Measurements from ENCODE around the gene DUT. TPM values are rescaled to one million over a fixed set of nuclear protein-coding genes. Genes with fewer than 3 reads are reported as not detected.
"Not testable (repeated sequence)": the region's sequence is repeated elsewhere in the genome, so short reads cannot be mapped to it uniquely, and the experiment has no call there.

Gene DUT
- total RNA-seq, 1 experiment from 2014 or later = 224 TPM

DNA sequence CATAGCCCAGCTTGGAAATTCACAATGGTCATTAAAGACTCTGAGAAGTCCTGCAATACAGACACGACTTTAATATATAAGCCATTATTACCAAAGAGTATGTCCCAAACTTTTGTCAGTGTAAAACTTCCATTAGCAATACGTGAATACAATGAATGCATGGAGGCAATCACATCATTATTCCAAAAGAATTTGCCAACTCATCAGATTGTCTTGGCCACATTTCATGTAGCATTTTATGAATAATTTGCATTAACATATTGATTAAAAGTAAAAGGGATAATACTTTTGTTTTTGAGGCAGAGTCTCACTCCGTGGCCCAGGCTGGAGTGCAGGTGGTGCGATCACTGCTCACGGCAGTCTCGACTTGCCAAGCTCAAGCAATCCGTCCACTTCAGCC is 7.9 kb upstream of the DUT start:
- BruUV-seq (replicated peaks) = no TSS peak
- no peak overlapping the region for H3K4me3 ChIP-seq (ENCODE audit: low read depth, low read length, poor library complexity, severe bottlenecking)
- no peaks in the 10 kb centered on the region for H3K4me1 ChIP-seq (ENCODE audit: insufficient read depth, low read length, poor library complexity, severe bottlenecking)
- no peaks in the 10 kb centered on the region for H3K36me3 ChIP-seq (ENCODE audit: insufficient read depth, low read length, poor library complexity, severe bottlenecking)
- no peak for DNase-seq (ENCODE audit: low spot score)
- no peak overlapping the region for H3K27ac ChIP-seq (ENCODE audit: low read depth, low read length, poor library complexity, severe bottlenecking)
- CTCF ChIA-PET = no interaction called here
- POLR2A ChIA-PET (ENCODE audit: low non-redundant PET) = interaction anchor here (0.6 kb wide), 1 partner anchor 146 kb away, joined by 3 read pairs; no protein-coding TSS in a partner anchor
- intact Hi-C loops (cut with micrococcal nuclease; ENCODE audit: unreplicated experiment) = no loop called here
- no peaks in the 10 kb centered on the region for H3K27me3 ChIP-seq (replicated peaks; ENCODE audit: insufficient read depth, low read depth, low read length, poor library complexity)
- H3K9me3 ChIP-seq (ENCODE audit: low read depth, low read length, poor library complexity, severe bottlenecking) = no peaks in the 10 kb centered on the region
- TF ChIP-seq, protein P1, sequence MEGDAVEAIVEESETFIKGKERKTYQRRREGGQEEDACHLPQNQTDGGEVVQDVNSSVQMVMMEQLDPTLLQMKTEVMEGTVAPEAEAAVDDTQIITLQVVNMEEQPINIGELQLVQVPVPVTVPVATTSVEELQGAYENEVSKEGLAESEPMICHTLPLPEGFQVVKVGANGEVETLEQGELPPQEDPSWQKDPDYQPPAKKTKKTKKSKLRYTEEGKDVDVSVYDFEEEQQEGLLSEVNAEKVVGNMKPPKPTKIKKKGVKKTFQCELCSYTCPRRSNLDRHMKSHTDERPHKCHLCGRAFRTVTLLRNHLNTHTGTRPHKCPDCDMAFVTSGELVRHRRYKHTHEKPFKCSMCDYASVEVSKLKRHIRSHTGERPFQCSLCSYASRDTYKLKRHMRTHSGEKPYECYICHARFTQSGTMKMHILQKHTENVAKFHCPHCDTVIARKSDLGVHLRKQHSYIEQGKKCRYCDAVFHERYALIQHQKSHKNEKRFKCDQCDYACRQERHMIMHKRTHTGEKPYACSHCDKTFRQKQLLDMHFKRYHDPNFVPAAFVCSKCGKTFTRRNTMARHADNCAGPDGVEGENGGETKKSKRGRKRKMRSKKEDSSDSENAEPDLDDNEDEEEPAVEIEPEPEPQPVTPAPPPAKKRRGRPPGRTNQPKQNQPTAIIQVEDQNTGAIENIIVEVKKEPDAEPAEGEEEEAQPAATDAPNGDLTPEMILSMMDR (conservative IDR thresholded peaks at IDR 0.05; ENCODE audit: low read depth, low read length) = no peak
- TF ChIP-seq EZH2 (IDR thresholded peaks at IDR 0.05; ENCODE audit: borderline replicate concordance, low read depth, low read length, poor library complexity, severe bottlenecking) = no peak

DNA sequence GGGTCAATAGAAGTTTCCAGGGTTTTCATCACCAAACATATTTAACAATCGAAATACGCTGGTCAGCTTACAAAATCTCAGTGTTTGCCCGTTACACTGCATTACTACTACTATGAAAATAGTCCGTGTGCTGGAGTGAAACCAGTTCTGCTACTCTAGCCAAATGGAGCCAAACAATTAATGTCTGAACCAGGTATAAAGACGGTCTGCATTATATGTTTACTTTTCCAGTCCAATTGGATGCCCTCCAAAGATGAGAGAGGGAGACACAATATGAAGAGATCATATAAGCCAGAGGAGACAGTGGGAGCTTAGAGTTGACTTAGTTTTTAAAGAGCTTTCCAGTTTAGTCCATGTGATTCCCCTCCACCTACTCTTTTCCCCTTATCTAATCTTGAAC is 6.3 kb upstream of the DUT start:
- no peak for TF ChIP-seq EZH2 (IDR thresholded peaks at IDR 0.05; ENCODE audit: borderline replicate concordance, low read depth, low read length, poor library complexity, severe bottlenecking)
- TF ChIP-seq, protein P1 (conservative IDR thresholded peaks at IDR 0.05; ENCODE audit: low read depth, low read length) = no peak
- no TSS peak for BruUV-seq (replicated peaks)
- CTCF ChIA-PET = no interaction called here

DNA sequence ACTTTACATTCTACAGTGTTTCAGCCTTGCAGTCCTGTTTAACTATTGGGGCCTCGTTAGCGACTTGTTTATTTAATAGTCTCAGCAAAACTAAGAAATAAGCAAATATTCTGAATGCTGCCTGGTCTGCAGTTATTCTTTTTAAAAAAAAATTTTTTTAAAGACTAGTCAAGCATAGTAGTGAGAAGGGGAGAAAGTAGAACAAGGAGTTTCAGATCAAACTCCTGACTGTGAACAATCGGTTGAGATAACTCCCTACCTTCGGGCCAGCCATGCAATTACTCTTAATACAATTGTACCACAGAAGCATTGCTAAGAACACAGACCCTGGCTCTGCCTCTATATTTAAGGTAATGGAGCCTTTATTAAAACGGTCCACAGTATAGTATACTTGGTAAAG is 5.8 kb upstream of the DUT start:
- no peaks in the 10 kb centered on the region for H3K9me3 ChIP-seq (ENCODE audit: low read depth, low read length, poor library complexity, severe bottlenecking)
- no peaks in the 10 kb centered on the region for H3K36me3 ChIP-seq (ENCODE audit: insufficient read depth, low read length, poor library complexity, severe bottlenecking)
- ChIA-PET POLR2A (ENCODE audit: low non-redundant PET) (no interaction called here), CTCF (no interaction called here)
- H3K4me3 ChIP-seq (ENCODE audit: low read depth, low read length, poor library complexity, severe bottlenecking) = no peak overlapping the region
- no peaks in the 10 kb centered on the region for H3K27me3 ChIP-seq (replicated peaks; ENCODE audit: insufficient read depth, low read depth, low read length, poor library complexity)
- no peak overlapping the region for H3K27ac ChIP-seq (ENCODE audit: low read depth, low read length, poor library complexity, severe bottlenecking)
- no TSS peak for BruUV-seq (replicated peaks)
- H3K4me1 ChIP-seq (ENCODE audit: insufficient read depth, low read length, poor library complexity, severe bottlenecking) = no peaks in the 10 kb centered on the region
- TF ChIP-seq, protein P1 (conservative IDR thresholded peaks at IDR 0.05; ENCODE audit: low read depth, low read length) = no peak
- no peak for TF ChIP-seq EZH2 (IDR thresholded peaks at IDR 0.05; ENCODE audit: borderline replicate concordance, low read depth, low read length, poor library complexity, severe bottlenecking)
- intact Hi-C loops (cut with micrococcal nuclease; ENCODE audit: unreplicated experiment) = no loop called here
- DNase-seq (ENCODE audit: low spot score) = no peak

More for the DNA sequence above, 6.3 kb upstream of the DUT start:
- DNase-seq (ENCODE audit: low spot score) = no peak
- no peaks in the 10 kb centered on the region for H3K27me3 ChIP-seq (replicated peaks; ENCODE audit: insufficient read depth, low read depth, low read length, poor library complexity)
- H3K9me3 ChIP-seq (ENCODE audit: low read depth, low read length, poor library complexity, severe bottlenecking) = no peaks in the 10 kb centered on the region
- no peak overlapping the region for H3K27ac ChIP-seq (ENCODE audit: low read depth, low read length, poor library complexity, severe bottlenecking)
- intact Hi-C loops (cut with micrococcal nuclease; ENCODE audit: unreplicated experiment) = no loop called here
- no peaks in the 10 kb centered on the region for H3K4me1 ChIP-seq (ENCODE audit: insufficient read depth, low read length, poor library complexity, severe bottlenecking)
- no peak overlapping the region for H3K4me3 ChIP-seq (ENCODE audit: low read depth, low read length, poor library complexity, severe bottlenecking)
- H3K36me3 ChIP-seq (ENCODE audit: insufficient read depth, low read length, poor library complexity, severe bottlenecking) = no peaks in the 10 kb centered on the region
- POLR2A ChIA-PET (ENCODE audit: low non-redundant PET) = no interaction called here

DNA sequence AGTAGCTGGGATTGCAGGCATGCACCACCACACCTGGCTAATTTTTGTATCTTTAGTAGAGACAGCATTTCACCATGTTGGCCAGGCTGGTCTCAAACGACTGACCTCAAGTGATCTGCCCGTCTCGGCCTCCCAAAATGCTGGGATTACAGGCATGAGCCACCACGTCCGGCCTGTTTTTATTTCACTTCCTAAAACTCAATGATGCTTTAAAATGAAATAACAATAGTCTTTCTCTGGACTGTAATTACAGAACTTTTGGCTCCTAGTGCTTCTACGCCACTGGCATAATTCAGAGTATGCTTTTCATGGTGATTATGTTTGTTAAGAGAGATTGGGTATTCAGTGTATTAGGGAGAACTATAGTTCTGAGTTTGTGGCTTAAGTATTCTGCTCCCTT is 5.0 kb upstream of the DUT start:
- H3K36me3 ChIP-seq (ENCODE audit: insufficient read depth, low read length, poor library complexity, severe bottlenecking); H3K9me3 ChIP-seq (ENCODE audit: low read depth, low read length, poor library complexity, severe bottlenecking); BruUV-seq (replicated peaks); CTCF ChIA-PET; H3K27me3 ChIP-seq (replicated peaks; ENCODE audit: insufficient read depth, low read depth, low read length, poor library complexity); H3K27ac ChIP-seq (ENCODE audit: low read depth, low read length, poor library complexity, severe bottlenecking); H3K4me3 ChIP-seq (ENCODE audit: low read depth, low read length, poor library complexity, severe bottlenecking); intact Hi-C loops (cut with micrococcal nuclease; ENCODE audit: unreplicated experiment); POLR2A ChIA-PET (ENCODE audit: low non-redundant PET); DNase-seq (ENCODE audit: low spot score); H3K4me1 ChIP-seq (ENCODE audit: insufficient read depth, low read length, poor library complexity, severe bottlenecking): not testable (repeated sequence)

All from A673 (cell line).